Activated naive CD4-positive, alpha-beta T cell treated with Interleukin-2 at 50 U/mL for 16 hours (primary cell): ENCODE data around the gene RFC4.
"Not testable (repeated sequence)": the region's sequence is repeated elsewhere in the genome, so short reads cannot be mapped to it uniquely, and the experiment has no call there.

Experiments used
- DNase-seq: peaks from one replicate; pipeline ENCODE4 v3.0.0-alpha.2; 2020

RFC4 gene, protein sequence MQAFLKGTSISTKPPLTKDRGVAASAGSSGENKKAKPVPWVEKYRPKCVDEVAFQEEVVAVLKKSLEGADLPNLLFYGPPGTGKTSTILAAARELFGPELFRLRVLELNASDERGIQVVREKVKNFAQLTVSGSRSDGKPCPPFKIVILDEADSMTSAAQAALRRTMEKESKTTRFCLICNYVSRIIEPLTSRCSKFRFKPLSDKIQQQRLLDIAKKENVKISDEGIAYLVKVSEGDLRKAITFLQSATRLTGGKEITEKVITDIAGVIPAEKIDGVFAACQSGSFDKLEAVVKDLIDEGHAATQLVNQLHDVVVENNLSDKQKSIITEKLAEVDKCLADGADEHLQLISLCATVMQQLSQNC

DNA sequence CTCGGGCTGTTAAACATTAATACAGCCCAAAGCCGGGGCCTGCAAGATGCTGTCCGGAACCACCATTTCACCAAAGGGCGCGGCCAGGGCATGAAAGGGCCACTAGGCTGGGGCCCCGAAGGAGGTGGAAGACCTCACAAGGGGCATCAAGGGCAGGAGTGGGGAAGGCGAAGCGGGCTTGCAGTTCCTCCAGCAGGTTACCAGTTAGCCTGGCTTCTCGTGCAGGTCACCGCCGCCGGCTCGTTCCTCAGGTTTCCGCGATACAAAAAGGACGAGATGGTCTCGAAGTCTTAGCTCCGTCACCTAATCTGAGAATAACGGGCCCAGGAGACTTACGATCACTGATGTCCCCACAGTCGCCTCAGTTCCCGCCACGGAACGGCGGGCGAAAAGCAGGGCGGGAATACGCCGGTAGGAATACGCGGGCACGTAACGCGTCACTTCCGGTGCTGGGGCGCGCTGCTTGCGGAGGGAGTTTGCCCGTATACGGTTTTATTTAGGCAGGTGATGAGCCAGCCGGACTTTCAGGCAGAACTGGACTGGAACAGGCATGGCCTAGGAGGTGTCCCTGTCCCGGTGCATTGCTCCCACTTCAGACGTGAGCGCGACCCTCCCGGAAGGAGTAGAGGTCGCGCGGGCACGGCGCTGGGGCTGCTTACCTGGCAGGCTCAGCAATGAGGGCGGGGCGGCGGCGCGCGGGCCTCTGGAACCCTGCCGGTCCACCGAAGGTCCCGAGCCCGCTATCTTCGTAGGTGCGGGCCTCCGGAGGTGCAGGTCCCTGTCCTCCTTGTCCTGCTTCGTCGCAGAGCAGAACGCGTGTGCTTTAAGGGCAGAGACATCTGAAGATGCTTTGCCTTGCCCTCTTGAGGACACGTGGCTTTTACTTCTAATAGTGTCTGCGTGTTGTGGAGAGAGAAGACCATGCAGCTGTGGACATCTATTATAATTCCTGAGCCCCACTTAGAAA, at the start of gene RFC4:
Gene RFC4 (minus strand): TSS at position 394 of the 967 bp plus-strand sequence. CDS start 1,769 bp downstream, outside the sequence.
- DNase-seq = peak; percentile 87

DNA sequence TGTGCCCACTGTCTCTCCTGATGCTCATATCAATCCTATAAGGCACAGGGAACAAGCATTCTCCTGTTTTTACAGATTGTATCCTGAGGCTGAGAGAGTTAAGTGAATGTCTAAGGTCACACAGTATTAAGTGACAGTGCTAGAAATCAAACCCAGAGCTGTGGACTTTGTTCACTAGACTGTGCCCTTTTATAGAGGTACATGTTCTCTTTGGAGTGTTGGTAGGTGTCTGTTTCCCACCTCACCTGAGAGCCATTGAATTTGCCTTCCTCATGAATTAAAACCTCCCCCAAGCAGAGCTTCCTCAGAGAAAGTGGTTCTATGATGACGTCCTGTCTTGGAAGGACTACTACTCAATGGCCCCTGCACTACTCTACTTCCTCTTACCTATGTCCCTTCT, 48.7 kb upstream of the RFC4 start:
- DNase-seq = no peak

DNA sequence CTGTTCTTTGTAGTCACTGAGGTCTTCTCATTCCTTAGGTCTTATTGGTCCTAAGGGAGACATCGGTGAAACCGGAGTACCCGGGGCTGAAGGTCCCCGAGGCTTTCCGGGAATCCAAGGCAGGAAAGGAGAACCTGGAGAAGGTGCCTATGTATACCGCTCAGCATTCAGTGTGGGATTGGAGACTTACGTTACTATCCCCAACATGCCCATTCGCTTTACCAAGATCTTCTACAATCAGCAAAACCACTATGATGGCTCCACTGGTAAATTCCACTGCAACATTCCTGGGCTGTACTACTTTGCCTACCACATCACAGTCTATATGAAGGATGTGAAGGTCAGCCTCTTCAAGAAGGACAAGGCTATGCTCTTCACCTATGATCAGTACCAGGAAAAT, 47.9 kb upstream of the RFC4 start:
- no peak for DNase-seq

DNA sequence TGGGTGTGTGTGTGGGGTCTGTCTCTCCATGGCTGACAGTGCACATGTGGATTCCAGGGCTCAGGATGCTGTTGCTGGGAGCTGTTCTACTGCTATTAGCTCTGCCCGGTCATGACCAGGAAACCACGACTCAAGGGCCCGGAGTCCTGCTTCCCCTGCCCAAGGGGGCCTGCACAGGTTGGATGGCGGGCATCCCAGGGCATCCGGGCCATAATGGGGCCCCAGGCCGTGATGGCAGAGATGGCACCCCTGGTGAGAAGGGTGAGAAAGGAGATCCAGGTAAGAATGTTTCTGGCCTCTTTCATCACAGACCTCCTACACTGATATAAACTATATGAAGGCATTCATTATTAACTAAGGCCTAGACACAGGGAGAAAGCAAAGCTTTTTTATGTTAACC, 46.7 kb upstream of the RFC4 start:
- no peak for DNase-seq

DNA sequence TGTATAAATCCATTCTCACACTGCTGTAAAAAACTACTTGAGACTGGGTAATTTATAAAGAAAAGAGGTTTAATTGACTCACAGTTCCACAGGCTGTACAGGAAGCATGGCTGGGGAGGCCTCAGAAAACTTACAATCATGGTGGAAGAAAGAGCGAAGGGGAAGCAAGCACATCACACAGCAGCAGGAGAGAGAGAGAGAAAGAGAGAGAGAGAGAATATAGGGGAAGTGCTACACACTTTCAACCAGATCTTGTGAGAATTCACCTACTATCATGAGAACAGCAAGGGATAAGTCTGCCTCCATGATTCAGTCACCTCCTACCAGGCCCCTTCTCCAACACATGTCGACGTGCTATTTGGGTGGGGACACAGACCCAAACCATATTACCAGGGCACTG, 45.6 kb upstream of the RFC4 start:
- not testable (repeated sequence) for DNase-seq

DNA sequence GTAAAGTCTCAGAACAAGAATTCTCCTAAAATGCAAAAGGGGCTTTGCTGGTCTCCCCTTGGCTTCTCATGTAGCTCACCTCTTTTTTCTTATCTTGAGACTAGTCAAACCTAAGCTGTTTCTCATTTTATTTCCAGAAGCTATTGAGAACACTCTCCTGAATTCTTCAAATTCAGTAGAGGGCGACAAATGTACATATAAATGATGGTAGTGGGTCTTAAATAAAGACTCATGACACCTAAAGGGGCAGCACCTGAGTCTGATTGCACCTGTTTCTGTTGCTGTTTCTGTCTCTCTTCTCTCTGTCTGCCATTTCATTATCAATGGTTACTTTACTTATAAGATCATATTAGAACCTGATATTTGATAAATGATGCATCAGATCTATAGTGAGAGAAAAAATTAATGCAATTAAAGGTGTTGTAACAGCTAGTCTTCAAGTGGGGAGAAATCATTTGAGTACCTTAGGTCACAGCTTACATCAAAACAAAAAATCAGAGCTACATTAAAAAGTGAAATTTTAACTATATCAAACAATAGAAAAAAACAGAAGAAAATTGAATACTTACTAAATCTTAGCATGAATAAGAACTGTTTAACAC, 43.2 kb upstream of the RFC4 start:
- DNase-seq = no peak

DNA sequence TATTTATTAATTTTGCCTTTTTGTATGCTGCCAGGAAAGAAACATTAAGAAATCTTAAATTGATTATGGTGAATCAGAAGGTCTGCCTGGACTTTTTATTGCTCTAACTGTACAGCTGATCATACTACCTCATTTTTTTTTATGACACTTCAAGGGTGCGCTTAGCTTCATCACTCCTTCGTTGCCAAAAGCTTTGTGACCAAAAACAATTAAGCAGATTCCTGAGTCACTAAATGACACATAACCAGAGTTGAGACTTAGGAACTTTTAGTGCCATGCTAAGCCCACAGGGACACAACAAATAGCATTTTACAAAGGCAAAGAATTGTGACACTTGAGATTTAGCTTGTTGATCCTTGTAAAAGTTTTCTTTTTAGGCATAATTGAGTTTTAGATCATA, 41.2 kb upstream of the RFC4 start:
- DNase-seq = no peak

DNA sequence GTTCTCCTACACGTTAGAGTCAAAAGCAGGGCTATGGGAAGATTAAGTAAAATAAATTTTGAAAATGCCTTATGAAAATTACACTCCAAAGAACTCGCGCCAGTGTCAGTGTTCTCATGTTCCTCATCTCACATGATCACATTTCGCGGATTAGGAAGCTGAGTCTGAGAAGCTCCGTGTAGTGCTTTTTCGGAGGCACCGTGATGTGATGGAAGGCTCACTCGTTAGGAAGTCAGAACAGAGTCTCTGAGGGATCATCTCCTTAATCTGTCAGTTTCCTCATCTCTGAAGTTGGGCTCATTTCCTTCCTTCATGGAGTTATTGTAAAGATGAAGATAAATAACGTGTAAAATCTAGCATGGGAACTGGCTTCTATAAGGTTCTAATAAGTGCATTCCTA, 39.5 kb upstream of the RFC4 start:
- no peak for DNase-seq

DNA sequence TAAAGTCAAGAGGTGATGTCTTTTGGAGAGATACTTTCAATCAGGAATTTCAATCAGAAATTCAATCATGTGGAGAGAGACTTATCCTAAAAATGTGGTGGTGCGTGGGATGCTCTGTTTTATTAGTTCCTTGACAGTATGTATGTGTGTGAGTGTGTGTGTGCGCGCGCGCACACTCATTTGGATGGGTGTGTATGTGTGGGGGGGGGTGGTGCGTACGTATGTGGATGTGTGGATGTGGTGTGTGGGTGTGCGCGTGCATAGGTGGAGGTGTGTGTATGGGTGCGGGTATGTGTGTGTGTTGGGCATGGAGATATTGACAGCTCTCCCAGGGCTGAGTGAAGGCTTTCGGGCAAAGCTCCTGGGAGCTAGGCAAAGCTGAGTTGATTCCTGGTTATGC, 38.6 kb upstream of the RFC4 start:
- no peak for DNase-seq

DNA sequence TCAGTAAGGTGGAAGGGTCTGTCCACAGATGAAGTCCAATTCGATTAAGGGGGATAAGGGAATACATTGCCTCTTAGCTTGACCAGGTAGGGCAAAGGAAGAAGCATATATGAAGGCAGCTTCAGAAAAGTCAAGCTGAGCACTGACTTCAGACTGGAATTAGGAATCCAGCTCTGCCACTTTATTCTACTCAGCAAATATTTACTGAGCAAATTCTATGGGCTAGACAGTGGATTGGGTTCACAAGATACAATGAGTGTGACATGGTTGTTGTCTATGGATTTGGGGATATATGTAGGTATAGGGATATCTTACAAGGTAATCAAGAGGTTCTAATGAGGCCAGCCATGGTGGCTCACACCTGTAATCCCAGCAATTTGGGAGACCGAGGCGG, 36.8 kb upstream of the RFC4 start:
- DNase-seq = no peak

DNA sequence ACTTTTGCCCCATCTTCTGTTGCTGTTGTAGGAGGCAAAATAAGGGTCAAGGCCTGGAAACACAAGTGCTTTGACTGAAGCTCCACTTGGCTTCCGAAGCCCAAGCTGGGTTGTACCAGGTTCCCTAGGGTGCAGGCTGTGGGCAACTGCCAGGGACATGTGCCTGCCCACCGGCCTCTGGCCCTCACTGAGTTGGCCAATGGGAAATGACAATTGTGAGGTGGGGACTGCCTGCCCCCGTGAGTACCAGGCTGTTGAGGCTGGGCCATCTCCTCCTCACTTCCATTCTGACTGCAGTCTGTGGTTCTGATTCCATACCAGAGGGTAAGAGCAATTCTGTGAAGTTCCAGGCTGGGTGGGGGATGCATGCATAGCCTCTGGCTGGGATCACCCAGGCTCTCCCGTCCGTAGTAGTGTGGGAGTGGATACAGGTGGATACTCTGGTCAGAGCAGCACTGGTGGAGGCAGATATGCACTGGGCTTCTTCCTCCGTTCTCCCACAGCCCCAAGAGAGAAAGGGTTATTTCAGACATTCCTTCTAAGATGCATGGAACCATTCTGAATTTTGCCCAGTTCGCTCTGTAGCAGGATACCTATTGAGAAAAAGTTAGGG, 36.2 kb upstream of the RFC4 start, which contains the start of gene ADIPOQ:
Gene ADIPOQ (plus strand): TSS at position 285 of the 613 bp plus-strand sequence. CDS start 10,349 bp downstream, outside the sequence.
- DNase-seq = no peak

DNA sequence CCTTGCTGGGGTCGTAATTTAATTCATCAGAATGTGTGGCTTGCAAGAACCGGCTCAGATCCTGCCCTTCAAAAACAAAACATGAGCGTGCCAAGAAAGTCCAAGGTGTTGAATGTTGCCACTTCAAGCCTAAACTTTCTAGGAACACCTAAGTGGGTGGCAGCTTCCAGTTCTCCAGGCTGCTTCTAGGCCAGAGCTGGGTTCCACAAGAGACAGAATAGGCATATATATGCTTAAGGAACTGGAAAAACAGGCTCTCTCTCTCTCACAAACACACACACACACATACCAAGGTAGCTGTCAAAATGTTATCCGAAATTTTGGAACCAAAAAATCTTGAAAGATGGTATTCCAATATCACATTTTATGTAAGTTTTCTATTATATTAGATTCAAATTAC, 35.3 kb upstream of the RFC4 start:
- DNase-seq = no peak

DNA sequence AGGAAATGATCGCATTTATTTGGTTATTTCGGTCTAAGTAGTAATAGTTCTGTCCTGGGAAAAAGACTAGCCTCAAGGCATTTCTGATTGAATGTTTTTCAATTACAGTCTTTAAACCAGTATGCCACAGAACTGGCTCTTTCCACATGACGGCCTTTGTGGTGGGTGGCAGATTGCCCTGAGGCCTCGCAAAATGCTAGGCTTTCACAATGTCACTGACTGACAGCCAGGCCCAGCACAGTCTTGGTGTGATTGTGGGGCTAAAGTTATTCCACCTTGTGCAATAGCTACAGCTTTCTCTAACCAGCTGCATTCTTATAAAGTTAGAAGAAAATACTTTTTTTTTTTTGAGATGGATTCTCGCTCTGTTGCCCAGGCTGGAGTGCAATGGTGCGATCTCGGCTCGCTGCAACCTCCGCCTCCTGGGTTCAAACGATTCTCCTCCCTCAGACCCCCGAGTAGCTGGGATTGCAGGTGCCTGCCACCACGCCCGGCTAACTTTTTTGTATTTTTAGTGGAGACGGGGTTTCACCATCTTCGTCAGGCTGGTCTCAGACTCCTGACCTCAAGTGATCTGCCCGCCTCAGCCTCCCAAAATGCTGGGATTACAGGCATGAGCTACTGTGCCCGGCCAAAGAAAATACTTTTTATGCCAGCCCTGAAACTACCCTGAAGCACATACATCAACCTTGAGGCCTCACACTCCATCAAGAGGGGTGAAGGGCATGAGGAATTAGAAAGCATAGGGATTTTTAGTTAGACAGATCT, 33.8 kb upstream of the RFC4 start:
- no peak for DNase-seq

DNA sequence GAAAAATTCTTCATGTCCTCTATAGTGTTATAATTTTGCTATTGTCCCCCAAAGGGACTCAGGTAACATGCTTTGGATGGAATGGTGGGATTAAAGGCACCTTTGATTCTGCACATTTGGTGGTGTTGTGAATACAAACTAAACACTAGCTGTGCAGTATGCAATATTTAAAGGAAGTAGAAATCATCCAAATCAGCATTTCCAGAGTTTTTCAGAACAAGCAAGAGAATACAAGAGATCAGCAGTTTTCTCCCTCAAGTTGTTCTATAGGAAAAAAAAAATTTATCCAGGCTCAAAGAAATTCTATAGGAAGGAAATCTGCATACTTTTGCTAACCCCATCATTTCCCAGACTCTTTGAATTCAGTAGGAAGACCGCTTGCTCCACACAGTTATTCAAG, 26.0 kb upstream of the RFC4 start:
- DNase-seq = no peak

DNA sequence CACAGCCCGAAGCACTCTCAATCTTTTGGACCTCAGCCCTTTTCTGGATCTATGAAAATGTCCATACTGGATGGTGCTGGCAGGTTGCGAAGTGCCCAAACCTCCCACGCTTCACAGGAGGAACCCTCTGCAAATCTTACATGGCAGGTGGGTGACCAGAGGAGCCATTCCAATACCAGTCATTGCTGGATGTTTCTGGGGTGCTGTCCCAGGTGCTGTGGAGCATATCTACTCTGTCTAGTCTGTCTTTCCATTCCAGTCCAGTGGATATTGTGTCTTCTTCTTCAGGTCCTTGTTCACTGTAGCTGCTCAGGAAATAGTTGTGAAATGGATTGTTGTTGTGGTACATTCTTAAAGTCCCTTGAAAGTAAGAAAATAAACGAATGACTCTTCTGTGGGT, 25.5 kb upstream of the RFC4 start:
- DNase-seq = no peak

DNA sequence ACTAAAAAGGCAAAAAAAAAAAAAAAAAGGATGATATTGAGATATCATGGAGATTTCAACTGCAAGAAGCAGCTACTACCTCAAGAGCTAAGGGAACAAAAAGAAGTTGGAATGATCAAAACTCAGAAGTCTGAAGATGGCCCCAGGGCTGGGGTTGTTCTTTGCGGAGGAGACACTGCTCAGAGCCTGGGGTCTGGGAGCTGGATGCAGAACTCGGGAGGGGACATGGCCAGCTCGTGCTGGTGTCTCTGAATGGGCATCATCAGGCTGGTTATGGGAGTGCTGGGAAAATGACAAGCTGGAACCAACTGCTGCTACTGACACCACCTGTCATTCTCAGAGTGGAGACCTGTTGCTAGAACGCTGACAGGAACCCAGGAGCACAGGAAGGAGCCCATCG, 22.1 kb upstream of the RFC4 start:
- DNase-seq = no peak

DNA sequence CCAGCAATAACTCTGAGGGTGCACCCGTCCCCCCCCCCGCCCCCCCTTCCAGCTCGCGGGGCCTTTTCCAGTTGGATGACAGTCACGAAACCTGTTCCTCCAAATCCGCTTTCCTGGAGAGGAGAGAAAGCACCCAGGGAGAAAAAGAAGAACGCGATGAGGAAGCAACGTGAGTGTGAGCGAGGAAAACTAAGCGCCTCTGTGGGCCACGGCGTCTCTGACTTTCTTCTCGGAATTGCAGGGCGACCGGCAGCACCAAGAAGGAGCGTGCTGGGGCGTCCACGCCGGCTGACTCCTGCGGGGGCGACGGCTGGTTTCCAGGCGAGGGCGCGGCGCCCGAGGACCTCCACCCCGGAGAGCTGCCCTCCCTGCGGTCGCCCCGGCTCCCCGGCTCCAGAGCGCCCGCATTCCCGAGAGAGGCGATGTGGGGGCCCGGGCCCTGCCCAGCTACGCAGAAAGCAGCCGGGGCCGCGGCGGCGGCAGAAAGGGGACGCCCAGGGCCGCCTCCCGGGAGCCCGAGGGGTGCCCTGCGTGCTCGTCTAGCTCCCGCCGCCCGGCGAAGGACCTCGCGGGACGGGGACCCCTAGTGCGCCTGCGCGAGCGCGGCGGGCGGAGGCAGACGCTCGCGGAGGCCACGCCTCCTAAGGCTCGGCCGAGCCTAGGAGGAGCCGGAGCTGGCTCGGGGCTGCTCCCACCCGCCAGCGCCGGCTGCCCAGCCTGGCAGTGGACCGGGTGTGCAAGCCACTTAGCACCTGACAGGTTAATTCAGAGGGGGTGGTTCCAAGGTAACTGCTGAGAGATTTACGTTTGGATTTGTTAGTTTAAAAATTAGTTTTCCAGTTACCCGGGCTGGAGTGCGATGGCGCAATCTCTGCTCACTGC, 20.9 kb upstream of the RFC4 start:
- peak; percentile 86 for DNase-seq

DNA sequence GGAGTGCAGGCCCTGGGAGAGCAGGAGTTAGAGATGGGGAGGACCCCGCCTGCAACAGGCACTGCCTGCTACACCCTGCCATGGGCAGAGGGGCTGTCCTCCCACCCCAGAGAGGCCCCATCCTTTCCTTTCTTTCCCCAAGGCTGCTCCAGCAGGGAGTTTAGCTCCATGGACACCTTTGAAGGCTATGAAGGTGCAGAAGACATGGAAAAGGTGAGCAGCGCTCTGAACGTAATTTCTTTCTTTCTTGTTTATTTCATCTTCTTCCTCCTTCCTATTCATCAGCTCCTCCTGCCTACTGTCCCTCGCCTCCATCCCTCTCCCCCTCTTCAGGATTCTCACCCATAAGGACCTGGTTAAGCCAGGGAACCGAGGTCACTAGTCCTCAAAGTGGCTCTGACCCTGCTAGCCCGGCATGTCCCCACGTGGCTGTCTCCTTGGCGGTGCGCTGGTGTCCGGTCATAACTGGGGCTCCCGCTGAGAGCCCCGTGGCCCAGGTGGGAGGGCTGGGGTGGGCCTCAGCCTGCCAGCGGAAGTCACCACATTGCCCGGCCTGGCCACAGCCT, 20.2 kb upstream of the RFC4 start:
- DNase-seq = peak; percentile 29

DNA sequence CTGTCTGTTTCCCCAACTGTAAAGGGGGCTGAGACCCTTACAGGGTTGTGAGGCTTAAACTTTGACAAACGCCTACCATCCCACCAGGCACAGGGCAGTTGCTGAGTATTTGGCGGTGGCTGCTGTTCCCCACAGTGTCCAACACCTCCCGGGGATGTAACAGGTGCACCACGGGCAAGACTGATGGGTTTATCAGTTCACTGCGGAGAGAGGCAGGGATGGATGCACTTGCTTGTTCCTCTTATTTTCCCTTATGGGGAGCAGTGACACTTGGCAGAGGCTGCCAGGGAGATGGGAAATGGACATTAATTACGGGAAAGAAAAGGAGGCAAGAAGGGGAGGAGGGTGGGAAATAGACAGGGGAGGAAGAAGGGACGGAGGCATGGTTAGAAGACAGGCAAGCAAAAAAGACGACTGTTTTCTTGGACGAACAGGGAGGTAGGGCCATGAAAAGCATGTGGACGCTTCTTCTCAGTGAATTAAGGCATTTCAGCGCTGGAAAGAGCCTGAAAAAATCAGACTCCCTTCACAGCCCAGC, 19.7 kb upstream of the RFC4 start:
- DNase-seq = no peak

DNA sequence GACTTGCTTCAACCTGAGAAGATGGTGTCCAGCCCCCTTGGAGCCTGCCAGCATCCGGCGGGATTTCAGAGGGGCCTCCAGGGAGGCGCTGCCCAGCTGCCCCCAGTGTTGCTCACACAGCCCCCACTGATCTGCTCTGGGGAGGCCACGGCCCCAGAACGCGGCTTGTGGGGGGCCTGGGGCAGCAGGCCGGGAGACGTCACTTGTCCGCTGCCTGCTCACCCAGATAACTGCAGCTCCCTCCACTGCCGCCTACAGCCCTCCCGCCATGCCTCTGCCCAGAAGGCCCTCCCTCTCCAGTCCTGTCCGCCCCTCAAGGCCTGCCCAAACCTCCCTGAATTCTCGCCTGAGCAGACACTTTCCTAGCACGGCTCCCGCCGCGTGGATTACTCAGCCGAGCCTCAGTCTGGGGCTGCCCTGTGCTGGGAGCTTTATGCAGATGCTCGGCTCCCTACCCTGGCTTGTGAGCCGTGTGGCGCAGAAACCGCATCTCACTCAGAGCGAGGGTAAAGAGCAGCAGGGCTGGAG, 19.1 kb upstream of the RFC4 start:
- DNase-seq = peak; percentile 35
